ENCODE data around the gene EDIL3. TPM values are rescaled to one million over a fixed set of nuclear protein-coding genes. Genes with fewer than 3 reads are reported as not detected.
A peak's percentile ranks its signal among the peaks of the same experiment; 100 is the strongest.

The EDIL3 gene
- total RNA-seq, 1 experiment from 2014 or later: 0.07 TPM

DNA sequence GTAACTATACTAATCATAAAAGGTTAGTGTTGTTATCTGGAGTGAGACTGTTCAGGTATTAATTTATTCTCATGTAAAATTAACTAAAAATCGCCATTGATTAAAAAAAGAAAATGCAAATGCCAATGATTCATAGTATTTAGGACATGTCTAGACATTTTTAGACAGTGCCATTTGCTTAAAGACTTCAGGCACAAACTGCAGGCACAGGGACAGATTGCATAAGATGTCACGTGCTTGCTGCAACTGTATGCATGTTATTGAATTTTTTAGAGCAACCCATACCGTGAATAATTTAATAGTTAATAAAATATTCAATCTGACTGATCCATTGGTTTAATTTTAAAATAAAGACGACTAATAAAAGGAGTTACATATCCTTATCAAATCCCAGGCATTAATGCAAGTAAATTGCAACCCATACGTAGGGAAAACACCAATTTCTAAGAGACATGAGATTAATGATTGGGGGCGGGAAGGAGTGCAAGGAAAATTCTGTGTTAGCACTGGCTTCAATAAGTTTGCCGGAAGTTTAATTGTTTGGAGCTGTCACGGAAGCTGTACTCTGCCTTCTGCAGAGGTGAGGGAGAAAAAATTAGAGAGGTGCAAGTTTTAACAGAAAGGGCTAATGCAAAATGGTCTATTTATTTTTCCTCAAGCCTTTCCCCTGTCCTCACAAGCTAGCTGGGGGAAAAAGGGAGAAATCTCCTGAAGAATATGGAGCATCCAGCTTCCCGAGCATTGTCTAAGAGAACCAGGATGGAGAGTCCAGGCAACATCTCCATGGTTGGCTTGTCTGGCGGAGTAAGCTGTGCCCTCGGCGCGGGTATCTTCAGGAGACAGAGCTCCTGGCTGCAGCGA, 2.9 kb downstream of the EDIL3 start:
- Mint-ChIP-seq H3K4me3 (ENCODE audit: low read depth, unreplicated experiment) (peak overlapping the region; percentile 93), H3K4me1 (ENCODE audit: low read depth, unreplicated experiment) (peaks cover 20% of the 10 kb centered on the region), H3K9me3 (ENCODE audit: low read depth, unreplicated experiment) (no peaks in the 10 kb centered on the region), H3K36me3 (ENCODE audit: insufficient read depth, unreplicated experiment) (peaks cover 26% of the 10 kb centered on the region), H3K27me3 (ENCODE audit: unreplicated experiment) (no peaks in the 10 kb centered on the region), H3K27ac (ENCODE audit: unreplicated experiment) (peak overlapping the region; percentile 88)
- intact Hi-C loops (cut with micrococcal nuclease; ENCODE audit: unreplicated experiment): no loop called here
- CTCF ChIA-PET: no interaction called here
- TF ChIP-seq, protein P1, sequence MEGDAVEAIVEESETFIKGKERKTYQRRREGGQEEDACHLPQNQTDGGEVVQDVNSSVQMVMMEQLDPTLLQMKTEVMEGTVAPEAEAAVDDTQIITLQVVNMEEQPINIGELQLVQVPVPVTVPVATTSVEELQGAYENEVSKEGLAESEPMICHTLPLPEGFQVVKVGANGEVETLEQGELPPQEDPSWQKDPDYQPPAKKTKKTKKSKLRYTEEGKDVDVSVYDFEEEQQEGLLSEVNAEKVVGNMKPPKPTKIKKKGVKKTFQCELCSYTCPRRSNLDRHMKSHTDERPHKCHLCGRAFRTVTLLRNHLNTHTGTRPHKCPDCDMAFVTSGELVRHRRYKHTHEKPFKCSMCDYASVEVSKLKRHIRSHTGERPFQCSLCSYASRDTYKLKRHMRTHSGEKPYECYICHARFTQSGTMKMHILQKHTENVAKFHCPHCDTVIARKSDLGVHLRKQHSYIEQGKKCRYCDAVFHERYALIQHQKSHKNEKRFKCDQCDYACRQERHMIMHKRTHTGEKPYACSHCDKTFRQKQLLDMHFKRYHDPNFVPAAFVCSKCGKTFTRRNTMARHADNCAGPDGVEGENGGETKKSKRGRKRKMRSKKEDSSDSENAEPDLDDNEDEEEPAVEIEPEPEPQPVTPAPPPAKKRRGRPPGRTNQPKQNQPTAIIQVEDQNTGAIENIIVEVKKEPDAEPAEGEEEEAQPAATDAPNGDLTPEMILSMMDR (IDR thresholded peaks at IDR 0.05; ENCODE audit: unreplicated experiment): no peak
- peak; percentile 17 for DNase-seq
- no TSS peak for BruUV-seq (replicated peaks)

DNA sequence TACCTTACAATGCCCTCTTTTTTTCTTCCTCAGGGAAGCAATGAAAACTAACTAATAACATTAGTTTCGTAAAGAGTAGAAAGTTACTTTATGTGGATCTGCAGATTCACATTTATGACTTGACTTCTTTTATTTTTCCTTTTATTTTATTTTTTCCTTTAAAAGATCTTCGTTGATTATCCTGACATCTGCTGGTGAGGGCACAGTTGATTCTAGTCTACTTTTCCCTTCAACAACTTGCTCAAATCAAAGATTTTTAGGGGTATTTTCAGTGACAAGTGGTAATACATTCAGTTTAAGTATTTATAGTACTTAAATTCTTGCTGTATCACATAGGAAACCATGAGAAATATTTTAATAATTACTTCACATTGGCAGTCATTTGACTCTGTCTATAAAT, 4.9 kb downstream of the EDIL3 start:
- CTCF ChIA-PET: no interaction called here
- Mint-ChIP-seq H3K4me3 (ENCODE audit: low read depth, unreplicated experiment) (no peak overlapping the region), H3K27me3 (ENCODE audit: unreplicated experiment) (no peaks in the 10 kb centered on the region), H3K36me3 (ENCODE audit: insufficient read depth, unreplicated experiment) (peaks cover 22% of the 10 kb centered on the region), H3K4me1 (ENCODE audit: low read depth, unreplicated experiment) (peaks cover 8% of the 10 kb centered on the region), H3K9me3 (ENCODE audit: low read depth, unreplicated experiment) (no peaks in the 10 kb centered on the region), H3K27ac (ENCODE audit: unreplicated experiment) (no peak overlapping the region)
- DNase-seq: no peak
- TF ChIP-seq, protein P1 (IDR thresholded peaks at IDR 0.05; ENCODE audit: unreplicated experiment): no peak
- intact Hi-C loops (cut with micrococcal nuclease; ENCODE audit: unreplicated experiment): loop anchor here (1.0 to 5.0 kb wide), 2 partner anchors 104 to 657 kb away; partner anchors contain the start of gene HAPLN1
- BruUV-seq (replicated peaks): no TSS peak

DNA sequence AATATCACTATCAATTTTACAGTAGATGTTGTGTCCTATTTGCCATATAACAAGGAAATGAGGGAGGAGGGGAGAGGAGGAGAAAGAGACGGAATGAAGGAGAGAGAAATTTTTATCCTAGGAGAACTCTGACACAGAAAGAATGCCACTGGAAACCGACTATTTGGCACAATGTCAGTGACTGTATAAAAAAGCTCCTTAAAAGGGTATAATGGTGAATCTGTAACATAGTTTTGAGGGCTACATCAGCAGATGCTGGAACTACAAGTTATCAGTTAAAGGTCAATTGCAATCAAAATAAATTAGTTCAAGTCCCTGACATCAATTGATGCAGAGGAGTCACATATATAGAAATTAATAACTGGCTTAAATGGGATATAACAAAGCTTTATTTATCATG, 5.7 kb downstream of the EDIL3 start:
- H3K27me3 Mint-ChIP-seq (ENCODE audit: unreplicated experiment): no peaks in the 10 kb centered on the region
- H3K9me3 Mint-ChIP-seq (ENCODE audit: low read depth, unreplicated experiment): no peaks in the 10 kb centered on the region
- CTCF ChIA-PET: interaction anchor here (1.2 kb wide), 1 partner anchor 9 kb away, joined by 4 read pairs; no protein-coding TSS in a partner anchor
- peaks cover 8% of the 10 kb centered on the region for H3K4me1 Mint-ChIP-seq (ENCODE audit: low read depth, unreplicated experiment)
- H3K27ac Mint-ChIP-seq (ENCODE audit: unreplicated experiment): no peak overlapping the region
- H3K36me3 Mint-ChIP-seq (ENCODE audit: insufficient read depth, unreplicated experiment): peaks cover 20% of the 10 kb centered on the region
- no peak for DNase-seq
- TF ChIP-seq, protein P1 (IDR thresholded peaks at IDR 0.05; ENCODE audit: unreplicated experiment): no peak
- intact Hi-C loops (cut with micrococcal nuclease; ENCODE audit: unreplicated experiment): loop anchor here (5.0 kb wide), 1 partner anchor 657 kb away; the partner anchor contains the start of gene HAPLN1
- BruUV-seq (replicated peaks): no TSS peak
- no peak overlapping the region for H3K4me3 Mint-ChIP-seq (ENCODE audit: low read depth, unreplicated experiment)

DNA sequence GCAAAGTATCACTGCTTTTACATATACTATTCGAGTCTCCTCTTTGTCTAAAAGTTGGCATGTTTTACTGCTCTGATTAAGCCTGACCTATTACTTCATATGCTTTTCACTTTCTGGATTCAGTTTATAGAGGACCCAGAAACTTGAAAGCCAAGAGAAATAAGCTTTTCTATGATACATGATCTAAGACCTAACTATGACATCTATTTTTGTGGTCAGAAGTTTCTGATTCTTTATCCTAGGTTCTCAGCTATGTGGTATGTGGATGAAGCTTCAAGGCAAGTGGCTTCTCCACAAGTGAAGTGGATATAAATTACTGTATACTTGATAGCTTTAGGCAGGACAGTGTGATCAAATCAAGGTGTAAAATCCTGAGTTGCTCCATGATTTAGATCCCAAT, 6.3 kb downstream of the EDIL3 start:
- TF ChIP-seq, protein P1 (IDR thresholded peaks at IDR 0.05; ENCODE audit: unreplicated experiment): no peak
- CTCF ChIA-PET: interaction anchor here (1.2 kb wide), 1 partner anchor 8 kb away, joined by 4 read pairs; no protein-coding TSS in a partner anchor
- H3K27ac Mint-ChIP-seq (ENCODE audit: unreplicated experiment): no peak overlapping the region
- intact Hi-C loops (cut with micrococcal nuclease; ENCODE audit: unreplicated experiment): loop anchor here (5.0 kb wide), 1 partner anchor 656 kb away; the partner anchor contains the start of gene HAPLN1
- H3K27me3 Mint-ChIP-seq (ENCODE audit: unreplicated experiment): no peaks in the 10 kb centered on the region
- H3K9me3 Mint-ChIP-seq (ENCODE audit: low read depth, unreplicated experiment): no peaks in the 10 kb centered on the region
- H3K36me3 Mint-ChIP-seq (ENCODE audit: insufficient read depth, unreplicated experiment): peaks cover 16% of the 10 kb centered on the region
- DNase-seq: no peak
- no peak overlapping the region for H3K4me3 Mint-ChIP-seq (ENCODE audit: low read depth, unreplicated experiment)
- no TSS peak for BruUV-seq (replicated peaks)
- H3K4me1 Mint-ChIP-seq (ENCODE audit: low read depth, unreplicated experiment): peaks cover 8% of the 10 kb centered on the region

Data from Calu3 (cell line).